NCI-H526 (cell line): ENCODE results near the gene SLC12A3.
A peak's percentile ranks its signal among the peaks of the same experiment; 100 is the strongest.

Source experiments
- DNase-seq, 2 experiments: peaks; one replicate each; lab custom pipeline; 2025; lab: John Stamatoyannopoulos, UW

Gene SLC12A3

GRCh38 chr16:56891685-56892084 lies 26.7 kb downstream of the SLC12A3 start:
- DNase-seq: no peak

DNA sequence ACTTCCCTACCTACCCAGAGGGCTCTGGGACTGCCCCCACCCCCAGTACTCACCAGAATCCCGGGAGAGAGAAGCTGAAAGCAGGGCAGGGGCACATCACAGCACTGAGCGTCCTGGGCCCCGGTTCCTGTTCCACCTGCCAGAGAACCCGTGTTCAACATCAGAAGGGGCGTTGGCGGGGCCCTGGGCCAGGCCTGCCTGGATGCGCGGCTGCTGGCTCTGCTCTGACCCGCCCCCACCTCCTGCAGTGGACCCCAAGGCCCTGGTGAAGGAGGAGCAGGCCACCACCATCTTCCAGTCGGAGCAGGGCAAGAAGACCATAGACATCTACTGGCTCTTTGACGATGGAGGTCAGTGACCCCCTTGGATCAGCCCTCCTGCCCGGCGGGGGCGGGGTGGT lies 27.7 kb downstream of the SLC12A3 start:
- no peak for DNase-seq

DNA sequence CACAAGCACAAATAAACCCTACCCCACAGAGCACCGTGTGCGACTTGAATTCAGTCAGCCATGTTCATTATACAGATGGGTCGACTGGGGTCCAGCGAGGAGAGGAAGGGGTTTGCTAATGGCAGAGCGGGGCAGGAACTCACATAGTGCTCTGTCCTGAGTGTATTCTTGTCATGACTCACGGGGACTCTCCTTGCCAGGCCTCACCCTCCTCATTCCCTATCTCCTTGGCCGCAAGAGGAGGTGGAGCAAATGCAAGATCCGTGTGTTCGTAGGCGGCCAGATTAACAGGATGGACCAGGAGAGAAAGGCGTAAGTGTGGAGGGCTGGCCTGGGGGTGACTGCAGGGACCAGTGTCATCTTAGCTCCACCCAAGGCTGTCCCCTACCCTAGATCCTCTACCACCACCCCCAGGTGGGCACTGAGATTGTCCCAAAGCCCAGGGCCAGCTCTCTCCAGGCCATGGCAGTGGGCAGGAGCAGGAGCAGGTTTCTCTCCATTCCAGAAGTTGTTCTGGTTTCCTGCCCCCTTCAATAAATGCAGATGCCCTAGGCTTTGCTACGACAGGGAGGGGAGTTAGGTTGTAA lies 29.4 kb downstream of the SLC12A3 start:
- no peak for DNase-seq

DNA sequence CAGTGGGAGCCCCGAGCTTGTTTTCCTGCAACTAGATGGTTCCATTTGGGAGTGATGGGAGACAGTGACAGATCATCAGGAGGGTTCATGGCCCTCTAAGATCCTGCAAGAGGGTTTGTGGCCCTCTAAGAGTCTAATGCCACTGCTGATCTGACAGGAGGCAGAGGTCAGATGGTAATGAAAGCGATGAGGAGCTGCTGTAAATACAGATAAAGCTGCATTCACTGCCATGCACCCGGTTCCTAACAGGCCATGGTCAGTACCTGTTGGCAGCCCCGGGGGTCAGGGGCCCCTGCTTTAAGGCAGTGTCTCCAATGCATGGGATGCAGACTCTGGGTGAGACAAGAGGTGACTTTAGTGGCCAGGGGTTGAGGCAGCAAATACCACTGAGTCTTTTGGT lies 30.8 kb downstream of the SLC12A3 start:
- no peak for DNase-seq

GRCh38 chr16:56896244-56896643 lies 31.2 kb downstream of the SLC12A3 start:
- no peak for DNase-seq

DNA sequence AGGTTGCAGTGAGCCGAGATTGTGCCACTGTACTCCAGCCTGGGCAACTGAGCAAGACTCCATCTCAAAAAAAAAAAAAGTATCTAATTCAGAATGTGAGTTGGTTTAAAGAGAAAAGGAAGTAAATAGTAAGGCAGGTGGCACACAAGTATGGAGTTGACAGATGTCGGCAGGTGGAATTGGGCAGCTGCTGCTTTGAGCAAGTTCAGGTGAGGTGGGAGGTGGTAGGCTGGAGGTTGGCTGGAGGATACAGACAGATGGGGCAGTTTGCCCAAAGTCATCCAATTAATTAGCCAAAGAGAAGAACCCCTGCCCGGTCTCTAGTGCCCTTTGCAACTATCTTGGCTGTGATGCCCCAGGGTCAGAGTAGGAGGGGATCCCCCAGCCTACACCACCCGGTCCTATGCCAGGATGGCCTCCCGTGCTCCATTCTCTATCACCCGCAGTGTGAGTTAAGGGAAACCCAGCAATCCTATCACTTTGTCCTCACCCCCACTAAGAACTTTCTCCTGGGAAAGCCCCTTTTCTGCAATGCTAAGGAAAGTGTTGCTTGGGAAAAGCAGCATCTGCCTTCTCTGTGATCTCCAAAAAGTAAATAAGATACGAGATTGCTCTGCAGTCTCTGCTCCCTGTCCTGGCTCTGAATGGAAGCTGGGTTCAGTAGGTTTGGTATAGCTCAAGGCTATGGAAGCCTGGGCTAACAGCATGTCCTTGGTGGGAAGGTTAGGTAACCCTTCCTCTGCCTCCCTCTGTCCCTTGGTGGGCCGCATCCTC lies 32.2 kb downstream of the SLC12A3 start:
- DNase-seq: no peak

DNA sequence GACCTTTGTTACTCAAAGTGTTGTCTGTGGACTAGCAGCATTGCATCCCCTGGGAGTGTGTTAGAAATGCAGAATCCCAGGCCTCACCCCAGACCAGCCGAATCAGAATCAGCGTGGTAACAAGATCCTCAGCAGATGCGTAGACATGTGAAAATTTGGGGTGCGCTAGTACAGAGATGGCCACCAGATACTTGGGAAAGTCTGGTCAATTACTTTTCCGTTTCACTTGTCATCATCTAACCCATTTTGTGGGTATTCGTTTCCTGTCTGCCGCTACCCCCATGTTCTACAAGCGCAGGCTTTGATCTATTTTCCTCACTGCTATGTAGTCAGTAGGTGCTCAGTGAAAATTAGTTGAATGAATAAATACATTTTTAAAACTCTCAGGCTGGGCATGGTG lies 33.8 kb downstream of the SLC12A3 start:
- no peak for DNase-seq

DNA sequence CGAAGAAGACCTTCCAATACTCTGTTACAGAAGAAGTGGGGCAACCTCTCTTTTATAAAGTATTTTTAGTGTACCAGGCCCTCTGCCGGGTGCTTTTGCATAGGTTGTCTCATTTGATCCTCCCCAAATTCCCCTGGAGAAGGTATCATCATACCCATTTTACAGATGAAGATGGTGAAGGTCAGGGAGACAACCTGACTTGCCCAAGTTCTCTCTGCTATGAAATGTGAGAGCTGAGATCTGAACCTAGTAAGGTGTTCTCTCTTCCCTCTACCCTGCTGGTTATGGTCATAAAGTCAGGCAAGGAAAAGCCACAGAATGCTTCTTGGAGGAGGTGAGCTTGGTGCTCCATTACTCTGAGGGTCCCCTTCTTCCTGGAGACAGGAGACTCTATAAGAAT lies 38.9 kb downstream of the SLC12A3 start:
- DNase-seq: no peak

- no peak for DNase-seq
Measured at GRCh38 chr16:56907401-56907800, 42.4 kb downstream of the SLC12A3 start.

GRCh38 chr16:56909527-56909979 lies 44.5 kb downstream of the SLC12A3 start:
- DNase-seq: no peak

- DNase-seq: no peak
Measured at GRCh38 chr16:56910112-56910511, 45.1 kb downstream of the SLC12A3 start.

GRCh38 chr16:56910654-56911539 lies 45.9 kb downstream of the SLC12A3 start:
- no peak for DNase-seq

GRCh38 chr16:56911771-56912571 lies 47.0 kb downstream of the SLC12A3 start:
- DNase-seq: no peak

DNA sequence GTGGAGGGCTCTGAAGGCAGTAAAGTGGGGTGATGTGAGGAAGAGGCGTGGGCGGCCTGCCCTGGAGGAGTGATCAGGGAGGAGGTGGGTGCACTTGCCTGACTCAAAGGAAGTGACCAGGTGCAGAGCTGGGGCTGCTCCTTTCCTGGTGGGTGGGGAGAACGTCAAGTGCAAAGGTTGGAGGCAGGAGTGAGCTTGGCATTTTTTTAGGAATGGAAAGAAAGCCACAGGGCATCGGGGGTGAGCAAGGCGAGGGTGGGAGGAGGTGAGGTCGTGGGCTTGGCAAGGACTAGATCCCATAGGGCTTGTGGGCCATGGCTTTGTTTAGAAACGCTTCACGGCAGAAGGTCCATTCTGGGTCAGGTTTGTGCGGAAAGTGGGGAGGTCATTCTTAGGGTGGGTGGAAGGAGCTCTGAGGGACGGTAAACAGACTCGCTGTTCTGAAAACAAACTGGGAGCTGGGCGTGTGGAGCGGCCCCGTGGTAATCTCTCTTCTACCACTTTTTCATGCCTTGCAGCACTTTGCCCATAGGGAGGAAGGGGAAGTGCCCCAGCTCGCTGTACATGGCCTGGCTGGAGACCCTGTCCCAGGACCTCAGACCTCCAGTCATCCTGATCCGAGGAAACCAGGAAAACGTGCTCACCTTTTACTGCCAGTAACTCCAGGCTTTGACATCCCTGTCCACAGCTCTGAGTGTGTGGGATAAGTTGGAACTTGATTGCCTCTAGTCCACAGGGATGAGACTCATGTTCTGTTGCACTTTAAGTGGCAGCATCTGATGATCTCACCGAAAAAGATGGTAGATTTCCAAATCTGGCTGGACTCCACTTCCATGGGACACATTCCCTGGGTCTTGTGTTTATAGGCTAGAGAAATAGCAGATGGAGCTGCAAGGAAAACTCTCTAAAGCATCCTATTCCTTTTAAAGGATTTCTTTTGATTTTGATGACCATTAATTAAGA lies 48.0 kb downstream of the SLC12A3 start:
- no peak for DNase-seq

GRCh38 chr16:56914896-56915295 lies 49.9 kb downstream of the SLC12A3 start:
- DNase-seq: no peak

DNA sequence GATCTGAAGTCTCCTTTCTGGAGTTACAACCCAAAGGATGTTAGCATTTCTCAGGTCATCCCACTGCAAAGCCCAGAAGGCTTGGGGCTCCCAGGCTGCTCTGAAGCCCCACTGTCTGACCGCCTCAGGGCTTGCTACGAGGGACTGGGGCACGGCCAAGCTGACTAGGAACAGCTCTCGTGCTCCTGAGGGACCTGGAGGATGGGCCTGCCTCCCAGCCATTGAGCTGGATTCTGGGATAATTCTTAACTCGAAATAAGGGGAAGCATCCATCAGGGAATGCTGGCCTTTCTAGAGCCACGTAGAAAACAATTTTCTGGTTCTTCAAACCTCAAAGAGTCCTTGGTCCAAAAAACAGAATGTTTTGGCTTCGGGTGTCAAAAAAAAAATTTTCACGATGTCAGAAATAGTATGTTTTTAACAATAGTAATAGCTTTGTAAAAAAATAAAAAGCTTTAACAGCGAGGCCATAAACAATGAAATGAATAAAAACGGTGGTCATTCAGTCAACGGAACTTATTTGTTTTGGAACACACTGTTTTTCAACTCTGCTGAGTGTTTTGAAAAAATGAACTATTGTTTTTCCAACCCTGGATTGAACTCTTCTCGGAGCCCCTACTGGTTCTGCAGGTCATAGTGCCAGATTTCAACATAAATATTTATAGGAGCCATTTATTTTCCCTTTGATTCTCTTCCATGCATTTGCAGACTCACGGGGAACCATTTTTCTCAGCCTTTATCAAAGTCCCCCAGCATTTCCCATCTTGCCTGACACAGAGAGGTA lies 50.5 kb downstream of the SLC12A3 start:
- no peak for DNase-seq

DNA sequence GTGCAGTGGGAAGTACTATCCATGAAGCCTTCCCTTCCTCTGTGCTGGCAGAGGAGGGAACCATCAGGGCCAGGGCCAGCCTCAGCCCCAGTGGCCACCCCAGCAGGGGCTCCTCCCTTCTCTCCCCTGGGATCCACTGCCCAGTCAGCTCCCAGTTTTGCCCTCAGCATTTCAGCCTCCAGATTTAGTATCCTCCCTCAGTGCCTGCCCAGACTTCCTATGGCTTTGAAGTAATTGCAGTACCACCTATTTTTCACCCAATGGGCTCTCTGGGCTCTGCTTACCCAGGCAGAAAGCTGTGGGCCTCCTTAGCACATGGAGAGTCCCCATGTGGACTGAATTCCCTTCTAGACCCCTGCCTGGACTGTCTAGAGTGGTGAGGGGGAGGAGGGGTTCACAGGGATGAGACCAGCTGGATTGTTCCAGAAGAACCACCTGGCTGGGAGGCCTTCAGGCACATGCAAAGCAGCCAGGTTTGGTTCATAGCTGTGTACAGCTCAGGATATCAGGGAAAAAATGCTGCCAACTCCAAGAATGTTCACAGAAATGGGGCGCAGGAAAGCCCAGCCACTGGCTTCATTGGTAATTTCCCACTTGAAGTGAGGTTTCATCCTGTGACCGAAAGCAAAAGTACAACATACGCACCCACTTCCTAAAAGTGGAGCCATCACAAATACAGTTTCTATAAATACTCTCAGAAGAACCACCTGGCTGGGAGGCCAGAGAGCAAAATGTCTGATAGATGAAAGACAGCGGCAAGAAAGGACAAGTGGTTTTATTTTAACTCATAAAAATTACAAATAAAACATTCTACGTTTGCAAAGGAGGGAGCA lies 51.8 kb downstream of the SLC12A3 start:
- peak in 1 of 2 experiments; percentile 16 for DNase-seq

- no peak for DNase-seq
Measured at GRCh38 chr16:56918467-56919012, 53.5 kb downstream of the SLC12A3 start.
